ENCODE results near the gene GABBR2. TPM values are rescaled to one million over a fixed set of nuclear protein-coding genes. Genes with fewer than 3 reads are reported as not detected.
A peak's percentile ranks its signal among the peaks of the same experiment; 100 is the strongest.

The GABBR2 gene
- total and polyA plus RNA-seq, 9 of the 15 experiments (the other 6 are each of a cell fraction or from before 2014, with no cell fraction given): 0.15 to 1.9 (median 0.32) TPM

DNA sequence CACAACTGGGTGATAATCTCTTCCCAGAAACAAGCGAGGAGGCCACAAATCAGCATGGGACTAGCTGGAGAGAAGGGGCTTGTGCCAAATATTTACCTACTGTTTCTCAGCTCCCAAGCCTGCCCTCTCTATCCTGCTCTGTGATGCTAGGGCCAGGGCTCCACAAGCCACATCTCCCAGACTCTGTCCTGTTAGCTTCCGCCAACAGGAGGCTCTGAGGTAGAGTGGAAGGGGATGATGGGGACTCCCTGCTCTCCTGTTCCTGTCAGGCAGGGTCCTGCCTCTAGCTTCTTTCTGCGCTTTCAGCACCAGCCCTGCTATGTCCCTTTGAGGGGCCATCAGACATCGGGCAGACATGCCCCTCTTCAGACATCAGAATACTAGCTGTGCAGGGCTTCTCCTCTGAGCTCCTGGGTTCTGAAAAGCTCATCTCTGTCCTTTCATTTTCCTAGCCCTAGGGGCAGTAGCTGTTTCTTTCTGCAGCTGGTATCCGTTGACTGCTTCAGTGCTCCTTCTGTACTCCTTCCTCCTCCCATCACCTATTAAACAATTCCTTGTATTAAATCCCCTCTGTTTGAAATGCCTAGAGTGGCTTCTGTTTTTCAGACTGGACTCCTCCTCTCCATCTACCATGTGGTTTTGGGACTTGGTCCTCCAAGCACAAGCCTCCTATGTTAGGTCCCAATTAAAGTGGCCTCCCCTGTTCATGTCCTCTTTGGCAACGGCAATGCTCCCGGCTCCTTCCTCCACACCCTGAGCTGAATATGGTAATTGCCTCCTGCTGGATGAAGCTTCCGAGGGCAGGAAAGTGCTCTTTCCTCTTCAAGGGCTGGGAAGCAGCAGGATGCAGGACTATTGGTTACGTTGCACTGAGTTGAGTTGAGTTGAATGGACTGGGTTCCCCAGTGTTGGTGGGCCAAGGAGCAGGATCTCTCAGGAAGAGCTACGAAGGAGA, 292.2 kb downstream of the GABBR2 start (continued):
- no peak for TF ChIP-seq NRF1 (conservative IDR thresholded peaks at IDR 0.05 in 1 of 2, IDR thresholded peaks at IDR 0.05 in 1 of 2)

DNA sequence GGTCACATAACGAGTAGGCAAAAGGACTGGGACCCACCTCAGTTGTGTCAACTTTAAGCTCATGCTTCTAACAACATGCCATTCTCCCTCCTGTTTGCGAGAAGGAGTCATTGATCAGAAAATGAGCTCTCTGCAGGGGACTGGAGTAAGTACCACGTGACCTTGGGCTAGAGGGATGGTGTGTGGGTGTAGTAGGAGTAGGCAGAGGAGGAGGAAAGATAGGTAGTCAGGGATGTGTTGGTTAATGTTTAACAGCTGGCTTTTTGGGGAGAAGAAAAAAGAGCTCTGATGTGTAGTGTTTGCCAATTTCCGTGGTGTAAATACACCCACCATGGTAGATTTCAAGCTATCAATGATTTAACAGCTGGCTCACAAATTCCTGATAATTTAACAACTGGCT, 293.0 kb downstream of the GABBR2 start:
- ChIA-PET POLR2A (interaction anchor here (0.5 to 1.3 kb wide), 3 partner anchors 17 to 142 kb away, joined by 3 to 5 read pairs (median 4); no protein-coding TSS in a partner anchor), CTCF (ENCODE audit: low intra/inter-chr PET ratio) (no interaction called here)
- Histone ChIP-seq H2AFZ (ENCODE audit: low read depth, low read length) (peak overlapping the region; percentile 89), H3K79me2 (ENCODE audit: control insufficient read depth, insufficient read depth, low read length) (no peaks in the 10 kb centered on the region), H3K4me1 (replicated peaks in 1 of 2; ENCODE audit: control insufficient read depth in 2 of 2, insufficient read depth in 2 of 2, low read length in 2 of 2) (peaks cover 11 to 15% of the 10 kb centered on the region in 2 experiments), H3K9ac (ENCODE audit: insufficient read depth in 1 of 2, low read depth in 2 of 2, low read length in 2 of 2) (no peak overlapping the region; a peak in 1 of 4 replicates), H3K36me3 (ENCODE audit: control insufficient read depth, insufficient read depth, low read length) (no peaks in the 10 kb centered on the region; the same call in 2 of the 3 replicates), H3K9me1 (ENCODE audit: control insufficient read depth, insufficient read depth, low read length) (no peaks in the 10 kb centered on the region), H4K20me1 (replicated peaks; ENCODE audit: control insufficient read depth, insufficient read depth, low read length) (no peaks in the 10 kb centered on the region), H3K4me3 (no peak overlapping the region), H3K27ac (ENCODE audit: extremely low read depth, low read depth, low read length) (no peak overlapping the region), H3K9me3 (replicated peaks; ENCODE audit: control insufficient read depth, insufficient read depth, low read depth, low read length) (no peaks in the 10 kb centered on the region), H3K27me3 (ENCODE audit: control insufficient read depth in 2 of 2, insufficient read depth in 2 of 2, low read length in 2 of 2) (no peaks in the 10 kb centered on the region), H3K4me2 (ENCODE audit: insufficient read depth, low read length) (peak overlapping the region; percentile 25; the same call in 1 of the 2 replicates)
- 10% methylated on average over 4 of the region's 4 CpGs for WGBS (ENCODE audit: insufficient coverage, low coverage, missing lambda C conversion rate)
- BruUV-seq (replicated peaks): no TSS peak
- intact Hi-C loops (cut with micrococcal nuclease): loop anchor here (10.0 kb wide), 1 partner anchor 101 kb away; no protein-coding TSS in a partner anchor
- DNase-seq (ENCODE audit: extremely low read depth in 1 of 4, low spot score in 3 of 4): peak; percentile 53 to 71 (median 60)
- ATAC-seq: peak; percentile 78
- FAIRE-seq: peak; percentile 86
- in situ Hi-C loops (cut with MboI): no loop called here
- TF ChIP-seq HDAC1 (IDR thresholded peaks at IDR 0.05): peak in 1 of 2 experiments; percentile 46; a peak in 1 of 4 replicates
- no peak for TF ChIP-seq SAFB2 (IDR thresholded peaks at IDR 0.05; ENCODE audit: borderline replicate concordance, low read depth, low read length, severe bottlenecking)
- TF ChIP-seq TOE1 (IDR thresholded peaks at IDR 0.05; ENCODE audit: borderline replicate concordance): peak; percentile 97
- no peak for TF ChIP-seq TOE1 (CRISPR knock-in tag; IDR thresholded peaks at IDR 0.05; ENCODE audit: borderline replicate concordance, low read depth)
- peak; percentile 39 for TF ChIP-seq DACH1 (IDR thresholded peaks at IDR 0.05; ENCODE audit: partially characterized antibody)
- TF ChIP-seq CBX3 (IDR thresholded peaks at IDR 0.05; ENCODE audit: borderline replicate concordance in 1 of 2, low read length in 2 of 2): no peak
- TF ChIP-seq CBFA2T2 (conservative IDR thresholded peaks at IDR 0.05): peak; percentile 83
- TF ChIP-seq, protein P1, sequence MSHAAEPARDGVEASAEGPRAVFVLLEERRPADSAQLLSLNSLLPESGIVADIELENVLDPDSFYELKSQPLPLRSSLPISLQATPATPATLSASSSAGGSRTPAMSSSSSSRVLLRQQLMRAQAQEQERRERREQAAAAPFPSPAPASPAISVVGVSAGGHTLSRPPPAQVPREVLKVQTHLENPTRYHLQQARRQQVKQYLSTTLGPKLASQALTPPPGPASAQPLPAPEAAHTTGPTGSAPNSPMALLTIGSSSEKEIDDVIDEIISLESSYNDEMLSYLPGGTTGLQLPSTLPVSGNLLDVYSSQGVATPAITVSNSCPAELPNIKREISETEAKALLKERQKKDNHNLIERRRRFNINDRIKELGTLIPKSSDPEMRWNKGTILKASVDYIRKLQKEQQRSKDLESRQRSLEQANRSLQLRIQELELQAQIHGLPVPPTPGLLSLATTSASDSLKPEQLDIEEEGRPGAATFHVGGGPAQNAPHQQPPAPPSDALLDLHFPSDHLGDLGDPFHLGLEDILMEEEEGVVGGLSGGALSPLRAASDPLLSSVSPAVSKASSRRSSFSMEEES (CRISPR knock-in tag; IDR thresholded peaks at IDR 0.05): peak; percentile 94
- TF ChIP-seq MYC (IDR thresholded peaks at IDR 0.05; ENCODE audit: low read depth, low read length): peak; percentile 41; the same call in 1 of the 2 replicates
- TF ChIP-seq MYC (CRISPR knock-in tag; IDR thresholded peaks at IDR 0.05; ENCODE audit: borderline replicate concordance, low read depth): no peak
- TF ChIP-seq EGR1 (conservative IDR thresholded peaks at IDR 0.05): peak; percentile 94
- TF ChIP-seq, protein P2, sequence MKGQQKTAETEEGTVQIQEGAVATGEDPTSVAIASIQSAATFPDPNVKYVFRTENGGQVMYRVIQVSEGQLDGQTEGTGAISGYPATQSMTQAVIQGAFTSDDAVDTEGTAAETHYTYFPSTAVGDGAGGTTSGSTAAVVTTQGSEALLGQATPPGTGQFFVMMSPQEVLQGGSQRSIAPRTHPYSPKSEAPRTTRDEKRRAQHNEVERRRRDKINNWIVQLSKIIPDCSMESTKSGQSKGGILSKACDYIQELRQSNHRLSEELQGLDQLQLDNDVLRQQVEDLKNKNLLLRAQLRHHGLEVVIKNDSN (CRISPR knock-in tag; IDR thresholded peaks at IDR 0.05): peak; percentile 86
- peak; percentile 96 for TF ChIP-seq RAD51 (IDR thresholded peaks at IDR 0.05; ENCODE audit: borderline replicate concordance, low read depth)
- peak; percentile 70; the same call in 1 of the 2 replicates for TF ChIP-seq ESRRA (IDR thresholded peaks at IDR 0.05; ENCODE audit: borderline replicate concordance, low read depth)
- peak in 1 of 2 experiments; percentile 32; a peak in 1 of 4 replicates for TF ChIP-seq RCOR1 (IDR thresholded peaks at IDR 0.05; ENCODE audit: borderline replicate concordance in 1 of 2, low read depth in 2 of 2, low read length in 2 of 2)

Measured in K562 (cell line).